H1 (cell line): ENCODE results near the gene NAA20. TPM values are rescaled to one million over a fixed set of nuclear protein-coding genes. Genes with fewer than 3 reads are reported as not detected.

Experiments used
- CTCF ChIA-PET: fragments of 300-600 bp; sonication (Branson Sonifier 250); formaldehyde crosslinking; loops from one replicate; lab custom pipeline; 2021; ENCODE audit not compliant: partially characterized antibody; lab: Charles Lee
- POLR2A ChIA-PET: fragments of 300-600 bp; sonication (Branson Sonifier 250); formaldehyde crosslinking; loops from one replicate; lab custom pipeline; 2021; ENCODE audit warnings: inconsistent platforms; ENCODE audit not compliant: partially characterized antibody; lab: Charles Lee
- DNase-seq, 2 experiments: peaks; one replicate each; pipeline versions ENCODE4 v3.0.0 to v3.0.0-alpha.2; 2010 to 2022; ENCODE audit warnings: low spot score in 2 of 2, low read depth in 1 of 2, mixed read lengths in 1 of 2
- FAIRE-seq: peaks from 2 replicates; lab custom pipeline; 2011; peaks lifted over from hg19 to GRCh38; lab: Jason Lieb, UNC
- H2AFZ ChIP-seq: 2 replicates; pipeline ENCODE4 v1.8.1; 2012; ENCODE audit warnings: low read length, inconsistent platforms
- H2AK5ac ChIP-seq: 2 replicates; pipeline ENCODE4 v1.6.1; 2013; ENCODE audit warnings: low read depth, low read length
- H2BK120ac ChIP-seq: replicated peaks from 2 replicates; pipeline ENCODE3; 2013; ENCODE audit warnings: low read depth, low read length, inconsistent platforms
- H2BK12ac ChIP-seq: 2 replicates; pipeline ENCODE4 v1.6.1; 2013; ENCODE audit warnings: low read depth, low read length
- H2BK15ac ChIP-seq: 2 replicates; pipeline ENCODE4 v1.6.1; 2013; ENCODE audit warnings: low read length
- H2BK20ac ChIP-seq: 2 replicates; pipeline ENCODE4 v1.6.1; 2013; ENCODE audit warnings: low read length
- H2BK5ac ChIP-seq: 2 replicates; pipeline ENCODE4 v1.6.1; 2013; ENCODE audit warnings: low read depth, low read length
- H3K14ac ChIP-seq: 2 replicates; pipeline ENCODE4 v1.6.1; 2013; ENCODE audit warnings: inconsistent platforms; ENCODE audit not compliant: insufficient read length
- H3K18ac ChIP-seq: 2 replicates; pipeline ENCODE4 v1.6.1; 2013; ENCODE audit warnings: low read length; ENCODE audit errors: extremely low read depth
- H3K23ac ChIP-seq: 2 replicates; pipeline ENCODE4 v1.6.1; 2013; ENCODE audit warnings: inconsistent platforms; ENCODE audit not compliant: insufficient read length
- H3K23me2 ChIP-seq: 2 replicates; pipeline ENCODE4 v1.6.1; 2013; ENCODE audit warnings: low read depth, low read length
- H3K27ac ChIP-seq: 2 replicates; pipeline ENCODE4 v1.6.1; 2011; ENCODE audit warnings: low read depth, low read length, inconsistent platforms
- H3K27me3 ChIP-seq, 4 experiments: replicated peaks in 1 of 4; 1 replicate in 1 of 4; 2 replicates in 3 of 4; pipeline versions ENCODE4 v1.6.1 to v1.8.1; 2011 to 2013; ENCODE audit warnings: low read length in 3 of 4, mild to moderate bottlenecking in 3 of 4, inconsistent platforms in 2 of 4, mixed read lengths in 2 of 4, moderate library complexity in 1 of 4; ENCODE audit not compliant: control insufficient read depth in 3 of 4, insufficient read depth in 3 of 4; ENCODE audit errors: extremely low read depth in 1 of 4
- H3K36me3 ChIP-seq, 4 experiments: 2 replicates each; pipeline versions ENCODE4 v1.6.1 to v1.8.1; 2011 to 2013; ENCODE audit warnings: mild to moderate bottlenecking in 4 of 4, low read length in 3 of 4, moderate library complexity in 2 of 4, control low read depth in 1 of 4, inconsistent platforms in 1 of 4; ENCODE audit not compliant: insufficient read depth in 4 of 4, control insufficient read depth in 2 of 4
- H3K4ac ChIP-seq: replicated peaks from 2 replicates; pipeline ENCODE3; 2013; ENCODE audit warnings: low read length, low read depth, mixed read lengths, inconsistent platforms; ENCODE audit not compliant: insufficient read length
- H3K4me1 ChIP-seq, 4 experiments: replicated peaks in 1 of 4; 1 replicate in 1 of 4; 2 replicates in 3 of 4; pipeline versions ENCODE4 v1.6.1 to v1.8.1; 2011 to 2013; ENCODE audit warnings: low read length in 3 of 4, inconsistent platforms in 2 of 4, mixed read lengths in 1 of 4; ENCODE audit not compliant: insufficient read depth in 4 of 4, control insufficient read depth in 3 of 4
- H3K4me2 ChIP-seq, 2 experiments: 2 replicates each; pipeline versions ENCODE4 v1.6.1 to v1.8.1; 2011 to 2013; ENCODE audit warnings: low read depth in 2 of 2, low read length in 2 of 2, control low read depth in 1 of 2, inconsistent platforms in 1 of 2, mild to moderate bottlenecking in 1 of 2; ENCODE audit not compliant: insufficient read depth in 1 of 2
- H3K4me3 ChIP-seq, 4 experiments: fragments of 200-600, 300-600 bp in 1 of 4; sonication (generic), shearing (Covaris generic), sonication (Bioruptor Twin) in 1 of 4; 2 replicates each; pipeline versions ENCODE4 v1.5.1 to v1.8.1; 2011 to 2016; ENCODE audit warnings: low read length in 4 of 4, low read depth in 3 of 4, control low read depth in 2 of 4, inconsistent platforms in 2 of 4, mild to moderate bottlenecking in 2 of 4, mixed read lengths in 1 of 4, moderate library complexity in 1 of 4; ENCODE audit not compliant: insufficient read depth in 2 of 4; ENCODE audit errors: extremely low read depth in 1 of 4
- H3K56ac ChIP-seq: replicated peaks from 2 replicates; pipeline ENCODE3; 2013; ENCODE audit warnings: low read depth, mild to moderate bottlenecking, mixed read lengths, low read length, inconsistent platforms; ENCODE audit not compliant: insufficient read length
- H3K79me1 ChIP-seq: 2 replicates; pipeline ENCODE4 v1.6.1; 2013; ENCODE audit warnings: low read depth, low read length, control low read depth
- H3K79me2 ChIP-seq, 2 experiments: 2 replicates each; pipeline versions ENCODE4 v1.6.1 to v1.8.1; 2012 to 2013; ENCODE audit warnings: low read length in 2 of 2, mild to moderate bottlenecking in 2 of 2, inconsistent platforms in 1 of 2; ENCODE audit not compliant: insufficient read depth in 2 of 2, control insufficient read depth in 1 of 2
- H3K9ac ChIP-seq, 4 experiments: replicated peaks in 1 of 4; 1 replicate in 1 of 4; 2 replicates in 3 of 4; pipeline versions ENCODE4 v1.6.1 to v1.8.1; 2011 to 2013; ENCODE audit warnings: low read depth in 3 of 4, low read length in 3 of 4, control low read depth in 2 of 4, mild to moderate bottlenecking in 2 of 4, moderate library complexity in 2 of 4, inconsistent platforms in 1 of 4; ENCODE audit errors: extremely low read depth in 1 of 4
- H3K9me3 ChIP-seq, 2 experiments: 2 replicates each; pipeline versions ENCODE4 v1.6.1 to v1.8.1; 2012 to 2013; ENCODE audit warnings: mild to moderate bottlenecking in 2 of 2, moderate library complexity in 2 of 2, control low read depth in 1 of 2, inconsistent platforms in 1 of 2, low read depth in 1 of 2, low read length in 1 of 2, mixed read lengths in 1 of 2; ENCODE audit not compliant: insufficient read depth in 2 of 2
- H4K20me1 ChIP-seq, 2 experiments: replicated peaks in 1 of 2; 2 replicates each; pipeline versions ENCODE3 to v1.8.1; 2011 to 2013; ENCODE audit warnings: inconsistent platforms in 2 of 2, low read length in 2 of 2, mild to moderate bottlenecking in 1 of 2; ENCODE audit not compliant: insufficient read depth in 2 of 2, control insufficient read depth in 1 of 2
- H4K5ac ChIP-seq: 2 replicates; pipeline ENCODE4 v1.6.1; 2013; ENCODE audit warnings: low read length, low read depth, mixed read lengths, inconsistent platforms; ENCODE audit not compliant: insufficient read length
- H4K8ac ChIP-seq: 2 replicates; pipeline ENCODE4 v1.8.0; 2013; ENCODE audit warnings: mild to moderate bottlenecking, moderate library complexity, low read length, inconsistent platforms; ENCODE audit not compliant: insufficient read depth; ENCODE audit errors: extremely low read depth
- H4K91ac ChIP-seq: replicated peaks from 2 replicates; pipeline ENCODE3; 2013; ENCODE audit warnings: low read length, mixed read lengths, inconsistent platforms; ENCODE audit not compliant: insufficient read length
- CBX5 ChIP-seq: fragments of 300-800, 300-1000 bp; sonication (generic); IDR thresholded peaks from 2 replicates; pipeline ENCODE4 v1.7.1; 2016; ENCODE audit warnings: antibody characterized with exemption, low read length, low read depth
- EP300 ChIP-seq, 2 experiments: IDR thresholded peaks; 1 replicate in 1 of 2; 2 replicates in 1 of 2; pipeline ENCODE4 v1.6.1; 2011 to 2012; ENCODE audit warnings: low read depth in 2 of 2, low read length in 2 of 2, mild to moderate bottlenecking in 2 of 2, borderline replicate concordance in 1 of 2, inconsistent platforms in 1 of 2, moderate library complexity in 1 of 2
- FOSL1 ChIP-seq: IDR thresholded peaks from 2 replicates; pipeline ENCODE4 v1.6.1; 2011; ENCODE audit warnings: mild to moderate bottlenecking, low read depth, low read length, moderate library complexity; ENCODE audit not compliant: insufficient read depth
- HDAC2 ChIP-seq, 2 experiments: fragments of 300-600 bp in 1 of 2; sonication (generic) in 1 of 2; IDR thresholded peaks; 2 replicates each; pipeline ENCODE4 v1.6.1; 2011 to 2012; ENCODE audit warnings: low read depth in 2 of 2, low read length in 2 of 2, mild to moderate bottlenecking in 2 of 2, moderate library complexity in 2 of 2, borderline replicate concordance in 1 of 2, inconsistent platforms in 1 of 2
- JUND ChIP-seq: IDR thresholded peaks from 2 replicates; pipeline ENCODE4 v1.6.1; 2011; ENCODE audit warnings: mild to moderate bottlenecking, improper control_type of control experiment, low read length
- NRF1 ChIP-seq: IDR thresholded peaks from 2 replicates; pipeline ENCODE4 v1.6.1; 2011; ENCODE audit warnings: mild to moderate bottlenecking, low read depth, low read length, improper control_type of control experiment
- SAP30 ChIP-seq: fragments of 300-600 bp; sonication (generic); IDR thresholded peaks from 2 replicates; pipeline ENCODE4 v1.7.1; 2012; ENCODE audit warnings: low read length, moderate library complexity, mild to moderate bottlenecking, inconsistent platforms; ENCODE audit not compliant: insufficient read depth, insufficient replicate concordance
- SP1 ChIP-seq: IDR thresholded peaks from 2 replicates; pipeline ENCODE4 v1.6.1; 2011; ENCODE audit warnings: low read depth, low read length
- TAF1 ChIP-seq: IDR thresholded peaks from 2 replicates; pipeline ENCODE4 v1.6.1; 2011; ENCODE audit warnings: mild to moderate bottlenecking, low read depth, low read length
- TAF7 ChIP-seq: optimal IDR thresholded peaks from 2 replicates; pipeline ENCODE3; 2011; ENCODE audit warnings: low read depth, mild to moderate bottlenecking, inconsistent platforms, low read length, moderate library complexity, borderline replicate concordance
- TEAD4 ChIP-seq: IDR thresholded peaks from 2 replicates; pipeline ENCODE4 v1.6.1; 2012; ENCODE audit warnings: low read depth, low read length, inconsistent platforms, mixed read lengths
- WGBS, 2 experiments: shearing (Covaris generic) in 1 of 2; methylation state at CpG; one replicate each; pipeline versions ENCODE4 v1.1.6 to v1.1.7; 2013 to 2015; ENCODE audit warnings: low lambda C conversion rate in 2 of 2, mixed read lengths in 2 of 2, inconsistent platforms in 1 of 2, low coverage in 1 of 2, missing lambda C conversion rate in 1 of 2; ENCODE audit not compliant: insufficient replicate concordance in 2 of 2, insufficient coverage in 1 of 2, insufficient read length in 1 of 2; ENCODE audit errors: extremely low coverage in 1 of 2, missing lambda C conversion rate in 1 of 2; 5-methylcytosine and 5-hydroxymethylcytosine counted together
- polyA plus RNA-seq, 7 experiments: library from polyadenylated mRNA; depleted of rRNA in 3 of 7; stranded (reverse) in 5 of 7; unstranded in 2 of 7; fragments of >200 nt in 5 of 7; fragments of 200-250 nt in 2 of 7; gene quantifications; 1 replicate in 5 of 7; 2 replicates in 1 of 7; 4 replicates in 1 of 7; pipeline versions ENCODE4 v1.2.1 to v1.2.3, GENCODE V29; 2011 to 2013; ENCODE audit warnings: missing spikeins in 2 of 7, mixed read lengths in 2 of 7
- total RNA-seq: library from RNA; stranded (reverse); fragmentation: NEBNext Ultra II Directional; extraction: Animal tissue kit (Norgen Biotek cat#: 25700); gene quantifications from 2 replicates; pipeline ENCODE4 v1.2.1, GENCODE V29; 2021
- TF ChIP-seq, protein P1 (sequence below): IDR thresholded peaks from 2 replicates; pipeline ENCODE4 v1.6.1; 2011; ENCODE audit warnings: low read depth, mild to moderate bottlenecking, low read length; ENCODE audit not compliant: insufficient read depth

NAA20 gene
- total and polyA plus RNA-seq, 2 of the 8 experiments (the other 6 are each of a cell fraction or from before 2014, with no cell fraction given) = 21.9 to 41.1 TPM

DNA sequence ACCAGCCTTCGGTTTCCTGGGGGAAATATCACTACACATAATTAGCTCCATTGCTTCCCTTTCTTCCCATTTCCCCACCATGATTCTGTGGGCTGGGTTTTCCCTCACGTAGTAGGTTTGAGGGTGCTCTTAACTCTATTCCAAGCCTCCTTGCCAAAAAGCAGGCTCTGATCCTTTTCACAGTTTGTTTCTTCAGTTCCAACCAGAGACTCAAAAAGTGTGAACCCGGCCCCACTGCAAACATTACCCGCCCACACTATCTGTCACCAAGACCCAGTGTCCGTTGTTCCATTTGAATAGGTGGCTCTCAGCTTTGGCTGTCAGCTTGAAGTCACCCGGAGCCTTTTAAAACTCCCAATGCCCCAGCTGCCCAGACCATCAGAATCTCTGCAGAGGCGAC lies 11.8 kb upstream of the NAA20 start:
- H3K4me1 ChIP-seq = no peaks in the 10 kb centered on the region
- no peaks in the 10 kb centered on the region for H3K36me3 ChIP-seq
- no peak overlapping the region for H3K4me3 ChIP-seq
- no peaks in the 10 kb centered on the region for H3K23me2 ChIP-seq
- no peaks in the 10 kb centered on the region for H3K9me3 ChIP-seq
- H2BK5ac ChIP-seq = no peak overlapping the region
- POLR2A ChIA-PET = interaction anchor here (0.5 kb wide), 1 partner anchor 21 kb away, joined by 3 read pairs; no protein-coding TSS in a partner anchor
- no peak for FAIRE-seq
- H3K23ac ChIP-seq = no peak overlapping the region
- no peak overlapping the region for H3K56ac ChIP-seq
- 89% methylated on average over 7 of the region's 7 CpGs; no CpG with 5 or more reads in 1 of the 2 experiments for WGBS, 2 experiments
- no peak overlapping the region for H4K8ac ChIP-seq
- H3K18ac ChIP-seq = no peak overlapping the region
- no peak overlapping the region for H2AFZ ChIP-seq
- no peak overlapping the region for H2BK20ac ChIP-seq
- H3K4me2 ChIP-seq = no peak overlapping the region
- no peak overlapping the region for H3K9ac ChIP-seq
- no peak overlapping the region for H3K4ac ChIP-seq
- no peak overlapping the region for H2BK15ac ChIP-seq
- no peak overlapping the region for H4K91ac ChIP-seq
- H3K79me2 ChIP-seq = no peaks in the 10 kb centered on the region
- H3K27me3 ChIP-seq = no peaks in the 10 kb centered on the region
- CTCF ChIA-PET = interaction anchor here (0.6 to 0.9 kb wide), 3 partner anchors 10 to 26 kb away, joined by 3 to 4 read pairs (median 3); partner anchors contain the start of gene NAA20
- H2BK12ac ChIP-seq = no peak overlapping the region
- DNase-seq = no peak
- H3K14ac ChIP-seq = no peak overlapping the region
- no peak overlapping the region for H2BK120ac ChIP-seq
- H3K27ac ChIP-seq = no peak overlapping the region
- H4K5ac ChIP-seq = no peak overlapping the region
- H3K79me1 ChIP-seq = no peaks in the 10 kb centered on the region
- no peaks in the 10 kb centered on the region for H4K20me1 ChIP-seq
- H2AK5ac ChIP-seq = no peak overlapping the region
- TF ChIP-seq TAF7 = no peak
- TF ChIP-seq TAF1 = no peak
- TF ChIP-seq HDAC2 (IDR thresholded peaks at IDR 0.05; ENCODE audit: borderline replicate concordance in 1 of 2, low read depth in 2 of 2, low read length in 2 of 2) = no peak
- TF ChIP-seq SP1 = no peak
- TF ChIP-seq, protein P1, sequence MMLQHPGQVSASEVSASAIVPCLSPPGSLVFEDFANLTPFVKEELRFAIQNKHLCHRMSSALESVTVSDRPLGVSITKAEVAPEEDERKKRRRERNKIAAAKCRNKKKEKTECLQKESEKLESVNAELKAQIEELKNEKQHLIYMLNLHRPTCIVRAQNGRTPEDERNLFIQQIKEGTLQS = no peak
- TF ChIP-seq FOSL1 = no peak
- no peak for TF ChIP-seq CBX5
- no peak for TF ChIP-seq TEAD4
- no peak for TF ChIP-seq NRF1
- TF ChIP-seq SAP30 = no peak
- no peak for TF ChIP-seq JUND
- no peak for TF ChIP-seq EP300 (IDR thresholded peaks at IDR 0.05; ENCODE audit: borderline replicate concordance in 1 of 2, low read depth in 2 of 2, low read length in 2 of 2)
